Nephron progenitor cell (in vitro differentiated cells): ENCODE measurements around the gene IL34.
A peak's percentile ranks its signal among the peaks of the same experiment; 100 is the strongest.

Experiments used
- DNase-seq: peaks from one replicate; pipeline ENCODE4 v3.0.0; 2021
- H3K27ac Mint-ChIP-seq: 2 replicates; pipeline ENCODE4 v1.8.0; 2021; ENCODE audit warnings: mild to moderate bottlenecking, moderate library complexity, mixed read lengths
- H3K27me3 Mint-ChIP-seq: 2 replicates; pipeline ENCODE4 v1.8.0; 2021; ENCODE audit warnings: mild to moderate bottlenecking, low read depth, mixed read lengths; ENCODE audit not compliant: poor library complexity
- H3K36me3 Mint-ChIP-seq: 2 replicates; pipeline ENCODE4 v1.8.0; 2021; ENCODE audit warnings: low read depth, mixed read lengths
- H3K4me1 Mint-ChIP-seq: 2 replicates; pipeline ENCODE4 v1.8.0; 2021; ENCODE audit warnings: mixed read lengths
- H3K4me3 Mint-ChIP-seq: 2 replicates; pipeline ENCODE4 v1.8.0; 2021; ENCODE audit warnings: mild to moderate bottlenecking, moderate library complexity, mixed read lengths
- H3K9me3 Mint-ChIP-seq: 2 replicates; pipeline ENCODE4 v1.8.0; 2021; ENCODE audit warnings: mild to moderate bottlenecking, moderate library complexity, mixed read lengths
- CTCF ChIP-seq: fragments of 200-600 bp; sonication (generic); IDR thresholded peaks from 2 replicates; pipeline ENCODE4 v1.5.0; 2021; ENCODE audit warnings: antibody characterized with exemption

Gene IL34

GRCh38 chr16:70703041-70703834 is 56.9 kb downstream of the IL34 start:
- Mint-ChIP-seq H3K27me3 (peaks cover 5% of the 10 kb centered on the region), H3K9me3 (no peaks in the 10 kb centered on the region), H3K4me3 (no peak overlapping the region), H3K36me3 (peaks cover 5% of the 10 kb centered on the region), H3K4me1 (peaks cover 68% of the 10 kb centered on the region), H3K27ac (peak overlapping the region; percentile 25)
- DNase-seq = peak; percentile 43
- TF ChIP-seq CTCF = no peak

GRCh38 chr16:70703835-70704381 is 57.5 kb downstream of the IL34 start:
- Mint-ChIP-seq H3K4me3 (no peak overlapping the region), H3K9me3 (no peaks in the 10 kb centered on the region), H3K4me1 (peaks cover 74% of the 10 kb centered on the region), H3K36me3 (peaks cover 5% of the 10 kb centered on the region), H3K27ac (no peak overlapping the region), H3K27me3 (peaks cover 5% of the 10 kb centered on the region)
- no peak for TF ChIP-seq CTCF
- DNase-seq = no peak

GRCh38 chr16:70704586-70704985 is 58.2 kb downstream of the IL34 start:
- Mint-ChIP-seq H3K4me1 (peaks cover 67% of the 10 kb centered on the region), H3K36me3 (no peaks in the 10 kb centered on the region), H3K27ac (no peak overlapping the region), H3K4me3 (no peak overlapping the region), H3K9me3 (no peaks in the 10 kb centered on the region), H3K27me3 (peaks cover 5% of the 10 kb centered on the region)
- TF ChIP-seq CTCF = no peak
- DNase-seq = no peak

- H3K36me3 Mint-ChIP-seq = no peaks in the 10 kb centered on the region
- peaks cover 64% of the 10 kb centered on the region for H3K4me1 Mint-ChIP-seq
- H3K4me3 Mint-ChIP-seq = no peak overlapping the region
- no peak overlapping the region for H3K27ac Mint-ChIP-seq
- no peak for DNase-seq
- peaks cover 5% of the 10 kb centered on the region for H3K27me3 Mint-ChIP-seq
- no peak for TF ChIP-seq CTCF
- no peaks in the 10 kb centered on the region for H3K9me3 Mint-ChIP-seq
Measured at GRCh38 chr16:70705056-70705455, 58.7 kb downstream of the IL34 start.

- H3K4me3 Mint-ChIP-seq = no peak overlapping the region
- DNase-seq = no peak
- peaks cover 65% of the 10 kb centered on the region for H3K4me1 Mint-ChIP-seq
Measured at GRCh38 chr16:70706948-70707465, 60.6 kb downstream of the IL34 start.

More at GRCh38 chr16:70706948-70707465, 60.6 kb downstream of the IL34 start:
- no peaks in the 10 kb centered on the region for H3K9me3 Mint-ChIP-seq
- H3K27me3 Mint-ChIP-seq = peaks cover 5% of the 10 kb centered on the region
- H3K27ac Mint-ChIP-seq = no peak overlapping the region
- TF ChIP-seq CTCF = no peak
- H3K36me3 Mint-ChIP-seq = peaks cover 4% of the 10 kb centered on the region
